NB4 (cell line): ENCODE data around the gene PRMT7.

Source experiments
- MYC ChIP-seq: IDR thresholded peaks from 2 replicates; pipeline ENCODE4 v1.6.1; 2011; ENCODE audit warnings: low read depth, low read length
- POLR2A ChIP-seq: IDR thresholded peaks from 2 replicates; pipeline ENCODE4 v1.6.1; 2011; ENCODE audit warnings: mild to moderate bottlenecking; ENCODE audit not compliant: insufficient read length; ENCODE audit errors: extremely low read depth
- TF ChIP-seq, protein P1 (sequence below): IDR thresholded peaks from one replicate; pipeline ENCODE4 v1.5.1; 2012; ENCODE audit warnings: low read depth, low read length
- TF ChIP-seq, protein P2 (sequence below): IDR thresholded peaks from 2 replicates; pipeline ENCODE4 v1.6.1; 2011; ENCODE audit warnings: low read depth, low read length

DNA sequence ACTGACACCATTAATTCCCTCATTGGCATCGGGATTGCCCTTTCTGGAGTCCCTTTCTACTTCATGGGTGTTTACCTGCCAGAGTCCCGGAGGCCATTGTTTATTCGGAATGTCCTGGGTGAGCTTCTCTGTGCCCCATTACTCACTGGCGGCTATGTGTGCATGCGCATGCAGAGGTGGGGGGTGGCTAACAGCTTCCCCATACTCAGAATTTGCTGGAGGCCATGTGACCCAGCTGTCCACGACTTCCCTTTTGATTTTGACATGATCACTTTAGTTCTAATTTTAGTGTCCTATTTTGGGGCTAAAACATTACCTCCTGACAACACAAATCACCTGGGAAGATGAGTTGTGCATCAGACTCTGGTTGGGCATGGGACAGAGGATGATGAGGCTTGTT is 14.1 kb upstream of the PRMT7 start:
- TF ChIP-seq POLR2A (no peak), MYC (no peak)
- TF ChIP-seq, protein P1, sequence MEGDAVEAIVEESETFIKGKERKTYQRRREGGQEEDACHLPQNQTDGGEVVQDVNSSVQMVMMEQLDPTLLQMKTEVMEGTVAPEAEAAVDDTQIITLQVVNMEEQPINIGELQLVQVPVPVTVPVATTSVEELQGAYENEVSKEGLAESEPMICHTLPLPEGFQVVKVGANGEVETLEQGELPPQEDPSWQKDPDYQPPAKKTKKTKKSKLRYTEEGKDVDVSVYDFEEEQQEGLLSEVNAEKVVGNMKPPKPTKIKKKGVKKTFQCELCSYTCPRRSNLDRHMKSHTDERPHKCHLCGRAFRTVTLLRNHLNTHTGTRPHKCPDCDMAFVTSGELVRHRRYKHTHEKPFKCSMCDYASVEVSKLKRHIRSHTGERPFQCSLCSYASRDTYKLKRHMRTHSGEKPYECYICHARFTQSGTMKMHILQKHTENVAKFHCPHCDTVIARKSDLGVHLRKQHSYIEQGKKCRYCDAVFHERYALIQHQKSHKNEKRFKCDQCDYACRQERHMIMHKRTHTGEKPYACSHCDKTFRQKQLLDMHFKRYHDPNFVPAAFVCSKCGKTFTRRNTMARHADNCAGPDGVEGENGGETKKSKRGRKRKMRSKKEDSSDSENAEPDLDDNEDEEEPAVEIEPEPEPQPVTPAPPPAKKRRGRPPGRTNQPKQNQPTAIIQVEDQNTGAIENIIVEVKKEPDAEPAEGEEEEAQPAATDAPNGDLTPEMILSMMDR: no peak
- TF ChIP-seq, protein P2, sequence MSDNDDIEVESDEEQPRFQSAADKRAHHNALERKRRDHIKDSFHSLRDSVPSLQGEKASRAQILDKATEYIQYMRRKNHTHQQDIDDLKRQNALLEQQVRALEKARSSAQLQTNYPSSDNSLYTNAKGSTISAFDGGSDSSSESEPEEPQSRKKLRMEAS: no peak
